CD4-positive, alpha-beta T cell (primary cell): Measurements from ENCODE around the gene ZNF280B. TPM values are rescaled to one million over a fixed set of nuclear protein-coding genes. Genes with fewer than 3 reads are reported as not detected.

Source experiments
- ATAC-seq: fragments of 200-7000 bp; cut with Tn5 transposase; one replicate; pipeline ENCODE4 v1.10.0; 2022; ENCODE audit warnings: mild to moderate bottlenecking; ENCODE audit not compliant: poor library complexity
- CTCF ChIA-PET: fragments of 350-600 bp; sonication (Branson Sonifier 250); formaldehyde crosslinking; loops from one replicate; lab custom pipeline; 2021; ENCODE audit warnings: antibody characterized with exemption, inconsistent platforms; lab: Charles Lee
- POLR2A ChIA-PET: fragments of 350-600 bp; sonication (Branson Sonifier 250); formaldehyde crosslinking; loops from one replicate; lab custom pipeline; 2021; ENCODE audit warnings: antibody characterized with exemption, inconsistent platforms; lab: Charles Lee
- DNase-seq, 14 experiments: peaks; one replicate each; pipeline ENCODE4 v3.0.0-alpha.2; 2013 to 2020; ENCODE audit warnings: mixed read lengths in 2 of 14
- H3K27ac ChIP-seq, 2 donors: one replicate each; pipeline versions ENCODE4 v1.5.1 to v1.7.0; 2013; ENCODE audit warnings: low read length in 2 of 2, low read depth in 1 of 2, mild to moderate bottlenecking in 1 of 2
- H3K27me3 ChIP-seq, 2 experiments: 1 replicate in 1 of 2; 2 replicates in 1 of 2; pipeline versions ENCODE4 v1.6.1 to v1.7.0; 2013; ENCODE audit warnings: low read length in 2 of 2, control low read depth in 1 of 2, mild to moderate bottlenecking in 1 of 2, moderate library complexity in 1 of 2; ENCODE audit not compliant: insufficient read depth in 2 of 2, control insufficient read depth in 1 of 2
- H3K36me3 ChIP-seq: one replicate; pipeline ENCODE4 v1.6.1; 2013; ENCODE audit warnings: low read length, control low read depth; ENCODE audit not compliant: insufficient read depth
- H3K4me1 ChIP-seq: one replicate; pipeline ENCODE4 v1.6.1; 2013; ENCODE audit warnings: low read length, control low read depth; ENCODE audit not compliant: insufficient read depth
- H3K4me3 ChIP-seq: one replicate; pipeline ENCODE4 v1.5.1; 2013; ENCODE audit warnings: mild to moderate bottlenecking, low read length, moderate library complexity
- H3K9me3 ChIP-seq, 2 experiments: 1 replicate in 1 of 2; 2 replicates in 1 of 2; pipeline versions ENCODE4 v1.6.1 to v1.7.0; 2013; ENCODE audit warnings: low read length in 2 of 2, mild to moderate bottlenecking in 2 of 2, control low read depth in 1 of 2, moderate library complexity in 1 of 2; ENCODE audit not compliant: control insufficient read depth in 1 of 2, insufficient read depth in 1 of 2
- H3K27ac Mint-ChIP-seq: one replicate; pipeline ENCODE4 v1.8.0; 2020; ENCODE audit warnings: mixed read lengths
- H3K27me3 Mint-ChIP-seq: one replicate; pipeline ENCODE4 v1.8.0; 2021; ENCODE audit warnings: mixed read lengths
- H3K36me3 Mint-ChIP-seq: one replicate; pipeline ENCODE4 v1.8.0; 2021; ENCODE audit warnings: low read depth, mixed read lengths
- H3K4me1 Mint-ChIP-seq: one replicate; pipeline ENCODE4 v1.8.0; 2021; ENCODE audit warnings: low read depth, mixed read lengths
- H3K4me3 Mint-ChIP-seq: one replicate; pipeline ENCODE4 v1.8.0; 2020; ENCODE audit warnings: mild to moderate bottlenecking, mixed read lengths
- H3K9me3 Mint-ChIP-seq: one replicate; pipeline ENCODE4 v1.8.0; 2020; ENCODE audit warnings: mixed read lengths
- intact Hi-C, 2 experiments: fragments of 100-400 bp; cut with DNase I in 1 of 2; cut with micrococcal nuclease in 1 of 2; formaldehyde crosslinking; loops; one replicate each; pipeline versions ENCODE4 v1.15.1 to v1.9.0; 2023 to 2025; cut with DNase I, micrococcal nuclease
- total RNA-seq, 174 experiments: library from RNA in 2 of 174; stranded (reverse) in 2 of 174; gene quantifications; one replicate each; pipeline ENCODE4 v1.2.3 and lab custom pipeline; 2021 to 2026
- TF ChIP-seq, protein P1 (sequence below): fragments of 200-600 bp; IDR thresholded peaks from one replicate; pipeline ENCODE4 v1.8.0; 2022; ENCODE audit warnings: antibody characterized with exemption, mild to moderate bottlenecking

ZNF280B gene
- total RNA-seq, 2 experiments from 2014 or later: 1.0 to 1.2 TPM

DNA sequence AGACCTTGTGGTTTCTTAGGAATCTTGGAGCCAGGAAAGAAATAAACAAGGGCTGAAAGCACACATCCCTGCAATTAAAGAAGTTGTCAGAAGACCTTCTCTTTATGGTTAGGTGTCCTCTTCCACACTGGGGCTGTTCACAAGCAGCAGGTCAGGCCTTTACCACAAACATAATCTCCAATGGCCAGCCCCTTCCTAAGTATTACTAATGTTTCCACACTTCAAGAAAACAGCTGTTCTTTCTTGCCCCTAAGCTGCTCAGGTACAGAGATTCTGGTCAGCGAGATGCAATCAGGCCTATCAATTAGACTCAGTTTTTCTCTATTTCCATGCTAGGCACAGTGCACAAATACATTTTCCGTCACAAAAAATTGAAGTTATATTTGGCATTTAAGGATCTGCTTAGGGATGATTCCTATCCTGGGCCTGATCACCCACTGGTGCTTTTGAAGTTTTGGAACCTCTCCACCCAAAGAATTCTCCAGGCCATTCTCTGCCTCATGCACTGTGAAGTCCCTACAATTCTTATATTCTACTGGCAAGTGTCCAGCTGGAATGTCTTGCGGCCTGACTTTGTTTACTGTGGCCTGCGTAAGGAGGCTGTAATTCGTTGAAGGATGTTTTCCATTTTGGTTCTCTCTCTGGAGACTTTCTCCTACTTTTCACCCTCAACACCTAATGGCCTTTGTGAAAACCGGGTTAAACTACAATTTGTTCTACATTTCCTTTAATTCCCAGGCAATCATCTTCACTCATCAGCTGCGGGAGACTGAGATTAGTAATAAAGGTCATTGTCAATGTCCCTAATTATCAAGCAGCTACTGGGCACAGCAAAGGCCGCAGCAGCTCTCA, 45.4 kb upstream of the ZNF280B start:
- peaks cover 1% of the 10 kb centered on the region for H3K4me1 Mint-ChIP-seq
- intact Hi-C loops: no loop called here
- peaks cover 1% of the 10 kb centered on the region for H3K4me1 ChIP-seq
- H3K9me3 ChIP-seq: no peaks in the 10 kb centered on the region
- H3K27me3 ChIP-seq: no peaks in the 10 kb centered on the region
- H3K27ac Mint-ChIP-seq: no peak overlapping the region
- POLR2A ChIA-PET: no interaction called here
- ATAC-seq (no peak), DNase-seq (no peak)
- H3K27ac ChIP-seq: no peak overlapping the region
- no peaks in the 10 kb centered on the region for H3K27me3 Mint-ChIP-seq
- no peak overlapping the region for H3K4me3 Mint-ChIP-seq
- CTCF ChIA-PET: no interaction called here
- H3K4me3 ChIP-seq: no peak overlapping the region
- no peaks in the 10 kb centered on the region for H3K9me3 Mint-ChIP-seq
- H3K36me3 Mint-ChIP-seq: no peaks in the 10 kb centered on the region
- TF ChIP-seq, protein P1, sequence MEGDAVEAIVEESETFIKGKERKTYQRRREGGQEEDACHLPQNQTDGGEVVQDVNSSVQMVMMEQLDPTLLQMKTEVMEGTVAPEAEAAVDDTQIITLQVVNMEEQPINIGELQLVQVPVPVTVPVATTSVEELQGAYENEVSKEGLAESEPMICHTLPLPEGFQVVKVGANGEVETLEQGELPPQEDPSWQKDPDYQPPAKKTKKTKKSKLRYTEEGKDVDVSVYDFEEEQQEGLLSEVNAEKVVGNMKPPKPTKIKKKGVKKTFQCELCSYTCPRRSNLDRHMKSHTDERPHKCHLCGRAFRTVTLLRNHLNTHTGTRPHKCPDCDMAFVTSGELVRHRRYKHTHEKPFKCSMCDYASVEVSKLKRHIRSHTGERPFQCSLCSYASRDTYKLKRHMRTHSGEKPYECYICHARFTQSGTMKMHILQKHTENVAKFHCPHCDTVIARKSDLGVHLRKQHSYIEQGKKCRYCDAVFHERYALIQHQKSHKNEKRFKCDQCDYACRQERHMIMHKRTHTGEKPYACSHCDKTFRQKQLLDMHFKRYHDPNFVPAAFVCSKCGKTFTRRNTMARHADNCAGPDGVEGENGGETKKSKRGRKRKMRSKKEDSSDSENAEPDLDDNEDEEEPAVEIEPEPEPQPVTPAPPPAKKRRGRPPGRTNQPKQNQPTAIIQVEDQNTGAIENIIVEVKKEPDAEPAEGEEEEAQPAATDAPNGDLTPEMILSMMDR: no peak
- H3K36me3 ChIP-seq: no peaks in the 10 kb centered on the region

DNA sequence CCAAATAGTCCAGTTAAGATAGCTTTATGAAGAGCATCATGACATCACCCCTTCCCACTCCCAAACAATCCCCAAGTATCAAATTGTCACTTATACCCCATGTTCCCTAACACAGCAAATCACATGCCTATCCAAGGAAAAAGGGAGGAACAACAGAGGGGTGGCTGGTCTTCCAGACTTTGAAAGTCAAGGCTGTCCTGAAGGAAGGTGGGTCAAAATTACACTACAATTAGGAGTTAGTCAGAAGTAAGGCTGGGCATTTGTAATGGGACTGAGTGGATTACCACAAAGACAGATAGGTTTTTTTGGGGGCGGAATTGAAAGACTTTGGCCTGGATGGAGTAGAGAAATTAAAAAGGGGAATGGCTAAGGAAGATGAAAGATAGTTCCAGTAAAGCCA, 44.6 kb upstream of the ZNF280B start:
- no peaks in the 10 kb centered on the region for H3K9me3 ChIP-seq
- Mint-ChIP-seq H3K4me3 (no peak overlapping the region), H3K4me1 (no peaks in the 10 kb centered on the region), H3K27ac (no peak overlapping the region), H3K9me3 (no peaks in the 10 kb centered on the region), H3K36me3 (no peaks in the 10 kb centered on the region), H3K27me3 (no peaks in the 10 kb centered on the region)
- ChIA-PET CTCF (no interaction called here), POLR2A (no interaction called here)
- H3K36me3 ChIP-seq: no peaks in the 10 kb centered on the region
- no peaks in the 10 kb centered on the region for H3K4me1 ChIP-seq
- TF ChIP-seq, protein P1: no peak
- intact Hi-C loops: no loop called here
- H3K27me3 ChIP-seq: no peaks in the 10 kb centered on the region
- DNase-seq: no peak
- no peak overlapping the region for H3K27ac ChIP-seq
- ATAC-seq: no peak
- H3K4me3 ChIP-seq: no peak overlapping the region

DNA sequence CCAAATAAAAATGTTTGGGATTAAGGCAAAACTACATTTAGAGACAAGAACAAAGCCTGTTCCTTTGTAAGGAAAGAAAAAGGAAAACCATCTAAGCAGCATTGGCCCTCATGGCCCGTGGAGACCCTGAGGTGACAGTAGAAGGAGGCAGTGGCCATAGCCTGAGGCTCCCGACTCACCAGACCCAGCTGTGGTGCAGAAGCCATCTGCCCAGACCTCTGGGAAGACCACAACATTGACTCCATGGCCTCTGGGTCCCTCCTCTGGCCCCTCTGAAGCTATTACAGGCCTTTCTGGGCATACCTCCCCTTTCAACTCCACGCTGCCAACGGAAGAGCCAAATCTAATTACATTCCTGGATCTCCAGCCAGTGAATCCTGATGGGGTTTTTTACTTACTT, 44.1 kb upstream of the ZNF280B start:
- no peaks in the 10 kb centered on the region for H3K9me3 Mint-ChIP-seq
- DNase-seq (no peak), ATAC-seq (no peak)
- H3K27ac ChIP-seq: no peak overlapping the region
- H3K27me3 Mint-ChIP-seq: no peaks in the 10 kb centered on the region
- intact Hi-C loops: no loop called here
- TF ChIP-seq, protein P1: no peak
- H3K9me3 ChIP-seq: no peaks in the 10 kb centered on the region
- no peak overlapping the region for H3K27ac Mint-ChIP-seq
- POLR2A ChIA-PET: no interaction called here
- no peak overlapping the region for H3K4me3 ChIP-seq
- no peak overlapping the region for H3K4me3 Mint-ChIP-seq
- no peaks in the 10 kb centered on the region for H3K36me3 Mint-ChIP-seq
- CTCF ChIA-PET: no interaction called here
- no peaks in the 10 kb centered on the region for H3K36me3 ChIP-seq
- H3K4me1 Mint-ChIP-seq: no peaks in the 10 kb centered on the region
- no peaks in the 10 kb centered on the region for H3K4me1 ChIP-seq
- H3K27me3 ChIP-seq: no peaks in the 10 kb centered on the region
